GM08714 (cell line): ENCODE measurements around the gene ANKRD11.

ENCODE experiments used
- H3K4me3 ChIP-seq: fragments of 200-500 bp; sonication (Bioruptor generic); 2 replicates; pipeline ENCODE4 v1.5.1; 2014; ENCODE audit warnings: mild to moderate bottlenecking, low read length, inconsistent platforms
- ZNF274 ChIP-seq: IDR thresholded peaks from 2 replicates; pipeline ENCODE4 v1.6.1; 2012; ENCODE audit warnings: mild to moderate bottlenecking, low read depth, low read length

ANKRD11 gene

DNA sequence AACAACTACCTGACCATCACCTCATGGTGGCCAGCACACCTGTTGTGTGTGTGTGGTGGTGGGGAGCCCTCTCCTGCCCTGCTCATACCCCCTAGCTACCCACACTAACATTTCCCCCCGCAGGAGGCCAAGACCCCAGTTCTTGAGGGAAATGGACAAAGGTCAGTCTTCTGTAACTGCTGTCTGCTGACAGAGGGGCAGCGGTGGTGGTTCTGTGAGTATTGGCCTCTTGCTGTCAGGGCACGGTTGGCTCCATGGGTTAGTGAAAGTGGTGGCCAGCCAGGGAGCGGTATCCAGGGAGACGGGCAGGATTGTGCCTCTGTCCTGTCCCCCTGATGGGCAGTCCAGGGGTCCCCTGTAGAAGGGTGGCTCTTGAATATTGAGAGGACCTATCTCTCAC is 246.7 kb downstream of the ANKRD11 start:
- no peak for TF ChIP-seq ZNF274
- no peak overlapping the region for H3K4me3 ChIP-seq

DNA sequence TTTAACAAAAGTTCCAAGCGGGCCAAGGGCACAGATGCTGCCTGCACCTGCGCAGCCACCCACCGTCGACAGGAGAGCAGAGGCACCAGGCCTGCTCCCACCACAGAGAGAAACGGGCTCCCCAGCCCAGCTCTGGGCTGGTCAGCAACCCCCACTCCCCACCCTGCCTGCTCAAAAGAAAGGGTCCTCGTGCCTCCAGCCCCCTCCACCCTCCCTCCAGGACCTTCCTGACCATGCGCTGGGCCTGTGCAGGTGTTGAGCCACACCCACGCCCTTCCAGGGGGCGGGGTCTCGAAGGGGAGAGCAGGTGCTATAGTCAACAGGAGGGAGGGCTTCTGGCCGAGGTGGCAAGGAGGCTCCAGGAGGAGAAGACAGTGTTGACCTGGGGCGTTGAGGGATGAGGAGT is 247.6 kb downstream of the ANKRD11 start:
- TF ChIP-seq ZNF274, result no peak
- no peak overlapping the region for H3K4me3 ChIP-seq

DNA sequence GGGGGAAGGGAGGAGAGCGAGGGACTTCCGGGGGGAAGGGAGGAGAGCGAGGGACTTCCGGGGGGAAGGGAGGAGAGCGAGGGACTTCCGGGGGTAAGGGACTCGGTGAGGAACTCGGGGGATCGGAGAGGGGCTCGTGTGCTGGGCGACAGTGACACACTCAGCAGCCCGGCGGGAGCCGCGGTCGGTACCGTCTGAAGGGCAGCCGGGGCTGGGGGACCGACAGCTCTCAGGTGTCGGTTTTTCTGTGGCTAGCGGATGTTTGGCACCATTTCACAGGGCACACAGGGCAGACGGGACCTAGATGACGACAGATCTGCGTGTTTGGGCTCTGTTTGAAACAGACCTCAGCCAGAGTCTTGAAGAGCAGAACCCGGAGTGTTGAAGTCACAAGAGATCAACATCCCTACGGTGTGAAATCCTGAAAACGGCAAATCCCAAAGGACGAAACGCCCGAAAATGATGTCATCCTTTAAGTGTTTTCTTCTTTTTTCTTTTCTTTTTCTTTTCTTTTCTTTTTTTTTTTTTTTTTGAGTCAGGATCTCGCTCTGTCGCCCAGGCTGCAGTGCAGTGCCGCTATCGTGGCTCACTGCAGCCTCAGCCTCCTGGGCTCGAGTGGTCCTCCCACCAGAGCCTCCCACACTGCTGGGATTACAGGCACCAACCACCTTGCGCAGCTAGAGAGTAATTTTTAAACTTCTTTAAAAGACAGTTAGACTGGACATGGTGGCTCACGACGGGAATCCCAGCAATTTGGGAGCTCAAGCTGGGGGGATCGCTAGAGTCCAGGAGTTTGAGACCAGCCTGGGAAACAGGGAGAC is 249.0 kb downstream of the ANKRD11 start:
- peak overlapping the region; percentile 91 for H3K4me3 ChIP-seq
- no peak for TF ChIP-seq ZNF274

DNA sequence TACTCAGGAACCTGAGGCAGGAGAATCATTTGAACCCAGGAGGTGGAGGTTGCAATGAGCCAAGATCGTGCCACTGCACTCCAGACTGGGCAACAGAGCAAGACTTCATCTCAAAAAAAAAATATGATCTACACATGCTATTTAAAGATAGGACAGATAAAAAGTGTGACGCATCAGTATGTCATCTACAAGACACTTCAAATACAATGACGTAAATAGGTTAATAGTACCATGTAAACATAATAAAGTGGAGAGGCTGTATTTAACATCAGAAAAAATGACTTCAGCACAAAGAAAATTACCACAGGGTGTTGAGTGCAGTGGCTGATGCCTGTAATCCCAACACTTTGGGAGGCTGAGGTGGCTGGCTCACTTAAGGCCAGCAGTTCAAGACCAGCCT is 252.6 kb downstream of the ANKRD11 start:
- H3K4me3 ChIP-seq, result no peak overlapping the region
- no peak for TF ChIP-seq ZNF274

DNA sequence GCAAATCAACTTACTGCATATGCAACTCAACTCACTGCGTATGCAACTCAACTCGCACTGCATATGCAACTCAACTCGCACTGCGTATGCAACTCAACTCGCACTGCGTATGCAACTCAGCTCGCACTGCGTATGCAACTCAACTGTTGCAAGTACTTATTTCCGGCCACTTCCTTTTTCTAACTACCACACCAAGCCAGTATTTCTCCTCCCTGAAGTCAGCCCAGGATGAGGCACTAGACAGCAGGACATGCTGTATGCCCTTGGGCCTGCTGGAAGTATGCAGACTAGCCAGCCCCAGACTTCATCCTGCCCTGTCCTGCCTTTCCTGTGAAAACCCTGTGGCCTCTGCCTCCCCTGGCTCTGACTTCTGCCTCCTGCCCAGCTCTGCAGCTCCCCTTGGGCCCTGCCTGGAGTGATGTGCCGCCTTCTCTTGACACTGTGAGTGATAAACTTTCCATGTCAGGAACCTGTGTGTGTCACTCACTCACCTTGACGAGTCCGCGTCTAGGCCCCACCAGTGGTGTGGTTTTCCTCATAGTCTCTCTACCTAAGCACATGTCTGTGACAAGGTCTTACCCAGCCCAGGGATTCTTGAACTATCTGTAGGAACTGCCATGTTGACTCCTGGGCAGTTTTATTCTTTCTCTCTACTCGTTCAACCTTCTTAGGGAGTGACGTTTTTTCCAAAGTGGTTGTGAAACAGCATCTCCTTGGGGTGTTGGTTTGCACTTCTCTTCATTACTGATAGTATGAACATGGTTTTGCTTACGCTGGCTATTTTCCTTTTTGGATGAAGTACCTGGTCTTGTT is 256.5 kb downstream of the ANKRD11 start:
- no peak overlapping the region for H3K4me3 ChIP-seq
- TF ChIP-seq ZNF274, result no peak

DNA sequence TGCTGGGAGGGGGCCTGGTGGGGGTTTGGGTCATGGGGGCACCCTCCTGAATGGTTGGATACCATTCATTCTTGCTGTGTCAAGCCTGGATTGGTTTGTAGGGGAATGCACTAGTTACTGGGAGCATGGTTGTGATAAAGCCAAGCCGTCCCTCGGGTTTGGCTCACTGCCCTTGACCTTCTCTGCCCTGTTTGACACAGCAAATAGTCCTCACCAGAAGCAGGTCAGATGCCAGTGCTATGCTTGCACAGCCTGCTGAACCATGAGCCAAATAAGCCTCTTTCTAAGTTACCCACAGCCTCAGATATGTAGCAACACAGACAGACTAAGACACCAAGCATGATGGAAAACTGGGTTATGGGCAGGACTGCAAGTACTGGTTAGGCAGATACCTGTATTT is 258.3 kb downstream of the ANKRD11 start:
- no peak for TF ChIP-seq ZNF274
- H3K4me3 ChIP-seq, result no peak overlapping the region

DNA sequence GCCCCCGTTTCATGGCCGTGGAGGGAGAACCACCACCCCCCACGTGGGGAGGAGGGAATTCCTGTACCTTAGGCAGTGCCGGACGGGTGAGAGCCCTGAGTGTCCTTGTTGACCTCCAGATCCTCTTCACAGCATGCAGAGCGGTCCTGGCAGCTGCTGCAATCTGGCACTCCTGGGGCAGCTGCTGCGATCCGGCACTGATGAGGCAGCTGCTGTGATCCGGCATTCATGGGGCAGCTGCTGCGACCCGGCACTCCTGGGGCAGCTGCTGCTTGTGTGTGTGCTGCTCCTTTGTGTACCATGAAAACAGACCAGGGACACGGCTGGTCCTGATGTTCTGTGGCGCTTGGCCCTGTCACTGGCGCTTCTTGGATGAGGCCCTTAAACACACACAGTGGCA is 260.1 kb downstream of the ANKRD11 start:
- TF ChIP-seq ZNF274, result no peak

DNA sequence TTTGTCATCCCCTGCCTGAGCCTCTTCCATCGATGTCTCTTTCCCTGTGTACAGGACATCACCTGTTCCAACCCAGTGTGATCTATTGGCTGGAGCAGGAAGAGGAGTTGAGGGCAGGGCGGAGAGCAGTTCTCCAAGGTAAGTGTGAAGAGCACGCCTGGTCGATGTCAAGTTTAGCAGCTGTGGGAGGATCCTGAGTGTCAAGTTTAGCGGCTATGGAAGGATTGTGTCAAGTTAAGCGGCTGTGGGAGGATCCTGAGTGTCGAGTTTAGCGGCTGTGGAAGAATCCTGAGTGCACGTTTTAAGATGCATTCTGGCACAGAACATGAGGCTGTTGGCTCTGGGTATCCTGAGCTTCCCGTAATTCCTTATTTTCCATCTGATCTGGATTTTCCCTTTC is 265.7 kb downstream of the ANKRD11 start:
- TF ChIP-seq ZNF274, result no peak
- no peak overlapping the region for H3K4me3 ChIP-seq

More for the DNA sequence above, 260.1 kb downstream of the ANKRD11 start:
- no peak overlapping the region for H3K4me3 ChIP-seq

DNA sequence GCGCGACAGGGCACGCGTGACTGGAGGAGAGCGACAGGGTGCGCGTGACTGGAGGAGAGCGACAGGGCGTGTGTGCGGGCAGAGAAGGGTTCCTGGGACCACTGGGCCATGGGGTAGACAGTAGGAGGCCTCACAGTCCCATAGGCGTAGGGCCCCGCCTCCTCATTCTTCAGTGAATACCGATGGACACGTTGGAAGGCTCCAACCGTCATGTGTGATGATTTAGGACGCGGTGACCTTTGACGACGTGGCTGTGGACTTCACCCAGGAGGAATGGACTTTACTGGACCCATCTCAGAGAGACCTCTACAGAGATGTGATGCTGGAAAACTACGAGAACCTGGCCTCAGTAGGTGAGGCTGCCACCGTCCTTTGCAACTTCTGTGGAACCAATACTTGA is 267.4 kb downstream of the ANKRD11 start:
- H3K4me3 ChIP-seq, result no peak overlapping the region
- no peak for TF ChIP-seq ZNF274

DNA sequence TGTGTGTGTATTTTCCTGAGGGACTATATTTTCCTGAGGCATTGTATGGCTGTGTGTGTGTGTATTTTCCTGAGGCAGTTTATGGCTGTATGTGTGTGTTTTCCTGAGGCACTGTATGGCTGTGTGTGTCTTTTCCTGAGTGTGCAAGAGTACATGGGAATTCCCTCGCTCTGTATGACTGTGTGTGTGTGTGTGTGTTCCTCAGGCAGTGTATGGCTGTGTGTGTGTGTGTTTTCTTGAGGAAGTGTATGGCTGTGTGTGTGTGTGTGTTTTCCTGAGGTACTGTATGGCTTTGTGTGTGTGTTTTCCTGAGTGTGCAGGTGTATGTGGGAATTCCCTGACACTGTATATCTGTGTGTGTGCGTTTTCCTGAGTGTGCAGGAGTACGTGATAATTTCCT is 268.8 kb downstream of the ANKRD11 start:
- TF ChIP-seq ZNF274, result no peak
- H3K4me3 ChIP-seq, result no peak overlapping the region

DNA sequence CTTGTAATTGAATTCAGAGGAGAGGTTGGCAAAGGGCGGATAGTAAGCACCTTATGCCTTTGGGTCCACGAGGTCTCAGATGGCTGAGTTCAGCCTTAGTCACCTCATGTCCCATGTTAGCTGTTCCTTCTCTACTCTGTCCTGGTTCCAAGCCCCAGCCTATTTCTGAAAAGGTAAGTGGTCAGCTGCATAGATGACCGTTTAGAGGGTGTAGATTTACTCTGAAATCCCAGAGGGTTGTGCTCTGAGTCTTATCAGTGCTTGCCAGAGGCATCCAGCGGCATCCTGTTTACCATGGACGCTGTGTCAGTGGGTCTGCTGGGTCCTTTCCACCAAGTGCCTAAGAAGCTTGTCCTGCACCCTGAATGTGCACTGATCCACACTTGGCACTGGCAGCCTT is 271.0 kb downstream of the ANKRD11 start:
- no peak overlapping the region for H3K4me3 ChIP-seq
- TF ChIP-seq ZNF274, result no peak
